ENCODE results near the gene LRCH4. TPM values are rescaled to one million over a fixed set of nuclear protein-coding genes. Genes with fewer than 3 reads are reported as not detected.

The LRCH4 gene
- total and polyA plus RNA-seq, 2 of the 13 experiments (the other 11 are each of a cell fraction or from before 2014, with no cell fraction given) = 7.0 to 9.3 TPM

GRCh38 chr7:100568176-100568895, 17.6 kb downstream of the LRCH4 start (continued):
- TF ChIP-seq ZXDC (CRISPR knock-in tag; IDR thresholded peaks at IDR 0.05) (peak; percentile 96), SNAPC4 (CRISPR knock-in tag; IDR thresholded peaks at IDR 0.05) (no peak), ZNF883 (CRISPR knock-in tag; IDR thresholded peaks at IDR 0.05; ENCODE audit: not compliant biosample characterization) (no peak), ZNF607 (CRISPR knock-in tag; IDR thresholded peaks at IDR 0.05; ENCODE audit: borderline replicate concordance) (peak; percentile 62), NPAS2 (CRISPR knock-in tag; IDR thresholded peaks at IDR 0.05; ENCODE audit: borderline replicate concordance) (no peak), ZBTB46 (CRISPR knock-in tag; IDR thresholded peaks at IDR 0.05; ENCODE audit: borderline replicate concordance) (no peak), TIGD3 (CRISPR knock-in tag; IDR thresholded peaks at IDR 0.05; ENCODE audit: borderline replicate concordance) (peak; percentile 79; the same call in 1 of the 2 replicates), RFX3 (CRISPR knock-in tag; IDR thresholded peaks at IDR 0.05) (no peak), ZFP90 (CRISPR knock-in tag; IDR thresholded peaks at IDR 0.05; ENCODE audit: borderline replicate concordance) (peak; percentile 28), SRSF4 (IDR thresholded peaks at IDR 0.05; ENCODE audit: low read depth, low read length, poor library complexity, severe bottlenecking) (peak; percentile 51), ZNF343 (CRISPR knock-in tag; IDR thresholded peaks at IDR 0.05) (peak; percentile 81; the same call in 1 of the 2 replicates), ZFP36 (IDR thresholded peaks at IDR 0.05; ENCODE audit: borderline replicate concordance, low read depth, low read length, partially characterized antibody) (no peak), ZNF501 (CRISPR knock-in tag; IDR thresholded peaks at IDR 0.05) (no peak), KDM3A (CRISPR knock-in tag; IDR thresholded peaks at IDR 0.05; ENCODE audit: low read depth) (no peak), ZNF253 (CRISPR knock-in tag; IDR thresholded peaks at IDR 0.05; ENCODE audit: borderline replicate concordance) (no peak), KLF6 (CRISPR knock-in tag; IDR thresholded peaks at IDR 0.05) (peak; percentile 88), ONECUT2 (CRISPR knock-in tag; IDR thresholded peaks at IDR 0.05) (no peak; the same call in 1 of the 2 replicates), FOSL1 (CRISPR knock-in tag; IDR thresholded peaks at IDR 0.05; ENCODE audit: borderline replicate concordance) (0 out of 2 replicates have a peak, but pooled peaks have one; percentile 31)

All from HepG2 (cell line).